Gastroesophageal sphincter (tissue), 3 donors: Measurements from ENCODE around the gene PEPD.

ENCODE experiments used
- EP300 ChIP-seq: sonication (generic); formaldehyde crosslinking; IDR thresholded peaks from one replicate; pipeline ENCODE4 v1.6.1; 2017; ENCODE audit warnings: antibody characterized with exemption, mild to moderate bottlenecking
- POLR2A ChIP-seq, 2 donors: fragments of 450-650 bp; IDR thresholded peaks; one replicate each; pipeline ENCODE4 v1.6.1; 2017; ENCODE audit warnings: antibody characterized with exemption in 2 of 2, mild to moderate bottlenecking in 2 of 2, moderate library complexity in 1 of 2
- TF ChIP-seq, protein P1 (sequence below), 4 experiments: fragments of 200-600 bp in 2 of 4; fragments of 450-650 bp in 2 of 4; sonication (generic) in 1 of 4; IDR thresholded peaks; one replicate each; pipeline ENCODE4 v1.5.1; 2017 to 2019; ENCODE audit warnings: antibody characterized with exemption in 4 of 4, mild to moderate bottlenecking in 2 of 4, moderate library complexity in 2 of 4

- TF ChIP-seq POLR2A (IDR thresholded peaks at IDR 0.05) (no peak), EP300 (no peak)
- TF ChIP-seq, protein P1, sequence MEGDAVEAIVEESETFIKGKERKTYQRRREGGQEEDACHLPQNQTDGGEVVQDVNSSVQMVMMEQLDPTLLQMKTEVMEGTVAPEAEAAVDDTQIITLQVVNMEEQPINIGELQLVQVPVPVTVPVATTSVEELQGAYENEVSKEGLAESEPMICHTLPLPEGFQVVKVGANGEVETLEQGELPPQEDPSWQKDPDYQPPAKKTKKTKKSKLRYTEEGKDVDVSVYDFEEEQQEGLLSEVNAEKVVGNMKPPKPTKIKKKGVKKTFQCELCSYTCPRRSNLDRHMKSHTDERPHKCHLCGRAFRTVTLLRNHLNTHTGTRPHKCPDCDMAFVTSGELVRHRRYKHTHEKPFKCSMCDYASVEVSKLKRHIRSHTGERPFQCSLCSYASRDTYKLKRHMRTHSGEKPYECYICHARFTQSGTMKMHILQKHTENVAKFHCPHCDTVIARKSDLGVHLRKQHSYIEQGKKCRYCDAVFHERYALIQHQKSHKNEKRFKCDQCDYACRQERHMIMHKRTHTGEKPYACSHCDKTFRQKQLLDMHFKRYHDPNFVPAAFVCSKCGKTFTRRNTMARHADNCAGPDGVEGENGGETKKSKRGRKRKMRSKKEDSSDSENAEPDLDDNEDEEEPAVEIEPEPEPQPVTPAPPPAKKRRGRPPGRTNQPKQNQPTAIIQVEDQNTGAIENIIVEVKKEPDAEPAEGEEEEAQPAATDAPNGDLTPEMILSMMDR (IDR thresholded peaks at IDR 0.05), result no peak
These were observed 43.3 kb upstream of the PEPD start for GRCh38 chr19:33564836-33565338.
